ENCODE measurements around the gene IL3RA.

IL3RA gene

GRCh38 chrX:1412551-1413161 is 76.1 kb downstream of the IL3RA start:
- no peak for DNase-seq (ENCODE audit: low read depth)
- TF ChIP-seq CTCF (IDR thresholded peaks at IDR 0.05; ENCODE audit: insufficient read depth, low read depth, low read length, missing control alignments) = no peak
- H3K4me3 ChIP-seq (ENCODE audit: low read length) = no peak overlapping the region

GRCh38 chrX:1416327-1416784 is 79.8 kb downstream of the IL3RA start:
- DNase-seq (ENCODE audit: low read depth) = no peak
- H3K4me3 ChIP-seq (ENCODE audit: low read length) = no peak overlapping the region
- TF ChIP-seq CTCF (IDR thresholded peaks at IDR 0.05; ENCODE audit: insufficient read depth, low read depth, low read length, missing control alignments) = no peak

GRCh38 chrX:1416965-1417760 is 80.6 kb downstream of the IL3RA start:
- no peak for TF ChIP-seq CTCF (IDR thresholded peaks at IDR 0.05; ENCODE audit: insufficient read depth, low read depth, low read length, missing control alignments)
- DNase-seq (ENCODE audit: low read depth) = no peak
- H3K4me3 ChIP-seq (ENCODE audit: low read length) = no peak overlapping the region

GRCh38 chrX:1417921-1418771 is 81.6 kb downstream of the IL3RA start:
- DNase-seq (ENCODE audit: low read depth) = no peak
- no peak overlapping the region for H3K4me3 ChIP-seq (ENCODE audit: low read length)
- TF ChIP-seq CTCF (IDR thresholded peaks at IDR 0.05; ENCODE audit: insufficient read depth, low read depth, low read length, missing control alignments) = no peak

DNA sequence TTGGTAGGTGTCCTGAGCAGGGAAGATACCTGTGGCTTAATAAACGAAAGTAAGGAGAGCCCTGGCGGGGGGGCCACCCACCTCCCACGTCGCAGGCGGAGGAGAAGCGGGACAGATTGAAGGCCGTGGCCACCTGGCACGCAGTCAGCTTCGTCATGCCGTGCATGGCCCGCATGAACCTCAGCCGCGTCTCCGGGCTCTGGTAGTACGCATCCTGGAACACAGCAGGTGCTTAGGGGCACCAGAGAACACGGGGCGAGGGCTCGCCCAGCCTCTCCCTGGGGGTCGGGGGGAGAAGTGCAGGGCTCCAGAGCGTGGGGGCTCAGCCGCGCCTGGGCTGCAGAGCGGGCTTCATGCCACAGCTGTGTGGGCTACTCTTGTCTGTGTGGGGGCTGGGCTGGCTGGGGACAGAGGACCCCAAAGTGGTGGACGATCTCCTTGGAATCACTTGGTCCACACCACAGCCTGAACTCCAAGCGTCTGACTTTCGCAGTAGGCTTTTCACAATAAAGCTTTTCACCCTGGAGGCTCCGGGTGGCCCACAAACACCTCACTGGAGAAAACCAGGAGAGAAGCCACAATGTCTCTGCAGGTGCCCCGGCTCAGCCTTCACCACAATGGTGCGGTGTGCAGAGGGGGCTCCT is 82.4 kb downstream of the IL3RA start:
- H3K4me3 ChIP-seq (ENCODE audit: low read length) = no peak overlapping the region
- TF ChIP-seq CTCF (IDR thresholded peaks at IDR 0.05; ENCODE audit: insufficient read depth, low read depth, low read length, missing control alignments) = no peak
- DNase-seq (ENCODE audit: low read depth) = no peak

DNA sequence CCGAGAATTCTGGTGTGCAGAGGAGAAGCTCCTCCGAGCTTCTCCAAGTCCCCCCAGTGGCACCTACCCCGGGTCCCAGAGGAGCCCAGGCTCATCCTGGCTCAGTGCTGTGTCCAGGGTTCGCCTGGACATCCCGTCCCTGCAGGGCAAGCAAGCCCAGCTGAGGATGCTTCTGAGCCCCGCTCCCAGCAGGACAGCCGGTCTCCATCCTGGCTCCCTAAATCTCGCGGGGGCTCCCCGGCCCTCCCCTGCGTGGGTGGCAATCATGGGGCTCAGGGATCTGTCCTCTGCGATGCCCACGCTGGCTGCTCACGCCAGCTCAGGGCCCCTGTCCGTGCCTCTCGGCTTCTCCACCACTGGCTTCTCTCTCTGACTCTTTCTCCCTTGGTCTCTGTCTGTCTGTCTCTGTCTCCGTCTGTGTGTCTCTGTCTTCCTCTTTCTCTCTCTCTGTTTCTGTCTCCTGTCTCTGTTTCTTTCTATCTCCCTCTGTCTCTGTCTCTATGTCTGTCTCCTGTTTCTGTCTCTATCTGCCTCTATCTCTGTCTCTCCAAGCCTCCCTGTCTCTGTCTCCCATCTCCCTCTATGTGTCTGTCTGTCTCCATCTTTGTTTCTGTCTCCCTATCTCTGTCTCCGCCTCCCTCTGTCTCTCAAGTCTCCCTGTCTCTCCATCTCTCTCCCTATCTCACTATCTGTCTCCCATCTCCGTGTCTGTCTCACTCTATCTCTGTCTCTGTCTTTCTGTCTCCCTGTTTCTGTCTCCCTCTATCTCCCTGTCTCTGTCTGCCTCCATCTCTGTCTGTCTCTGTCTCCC is 83.2 kb downstream of the IL3RA start:
- no peak overlapping the region for H3K4me3 ChIP-seq (ENCODE audit: low read length)
- no peak for TF ChIP-seq CTCF (IDR thresholded peaks at IDR 0.05; ENCODE audit: insufficient read depth, low read depth, low read length, missing control alignments)
- DNase-seq (ENCODE audit: low read depth) = no peak

Measured in epithelial cell of esophagus (primary cell).